HG03565 (cell line): ENCODE data around the gene STXBP5.
A peak's percentile ranks its signal among the peaks of the same experiment; 100 is the strongest.

ENCODE experiments used
- ATAC-seq: cut with Tn5 transposase; IDR thresholded peaks from one replicate; pipeline ENCODE4 v1.9.1; 2021; ENCODE audit warnings: mild to moderate bottlenecking, moderate library complexity; ENCODE audit not compliant: unreplicated experiment

STXBP5 gene

GRCh38 chr6:147177286-147177685, 26.9 kb upstream of the STXBP5 start:
- ATAC-seq = no peak

GRCh38 chr6:147178355-147178754, 25.9 kb upstream of the STXBP5 start:
- ATAC-seq = no peak

GRCh38 chr6:147179809-147180208, 24.4 kb upstream of the STXBP5 start:
- ATAC-seq = no peak

- no peak for ATAC-seq
Measured at GRCh38 chr6:147180926-147181325, 23.3 kb upstream of the STXBP5 start.

- no peak for ATAC-seq
Measured at GRCh38 chr6:147184379-147184778, 19.8 kb upstream of the STXBP5 start.

- no peak for ATAC-seq
Measured at GRCh38 chr6:147185216-147185615, 19.0 kb upstream of the STXBP5 start.

- ATAC-seq = no peak
Measured at GRCh38 chr6:147190556-147190955, 13.7 kb upstream of the STXBP5 start.

- ATAC-seq = no peak
Measured at GRCh38 chr6:147192278-147192911, 11.8 kb upstream of the STXBP5 start.

- no peak for ATAC-seq
Measured at GRCh38 chr6:147194652-147195411, 9.4 kb upstream of the STXBP5 start.

GRCh38 chr6:147195510-147195909, 8.7 kb upstream of the STXBP5 start:
- ATAC-seq = no peak

- ATAC-seq = no peak
Measured at GRCh38 chr6:147195987-147196386, 8.2 kb upstream of the STXBP5 start.

- no peak for ATAC-seq
Measured at GRCh38 chr6:147200711-147201110, 3.5 kb upstream of the STXBP5 start.

- no peak for ATAC-seq
Measured at GRCh38 chr6:147201885-147202515, 2.2 kb upstream of the STXBP5 start.

- ATAC-seq = peak; percentile 82
Measured at GRCh38 chr6:147202516-147203310, 1.5 kb upstream of the STXBP5 start.

- ATAC-seq = peak; percentile 40
Measured at GRCh38 chr6:147203311-147204059, 732 bp upstream of the STXBP5 start.

GRCh38 chr6:147204843-147205311, 660 bp downstream of the STXBP5 start:
- ATAC-seq = no peak

- no peak for ATAC-seq
Measured at GRCh38 chr6:147205690-147206600, 1.7 kb downstream of the STXBP5 start.

- ATAC-seq = no peak
Measured at GRCh38 chr6:147207351-147207750, 3.1 kb downstream of the STXBP5 start.
